Measurements from ENCODE around the gene GPR78. TPM values are rescaled to one million over a fixed set of nuclear protein-coding genes. Genes with fewer than 3 reads are reported as not detected.
"Not testable (repeated sequence)": the region's sequence is repeated elsewhere in the genome, so short reads cannot be mapped to it uniquely, and the experiment has no call there.

GPR78 gene
- total RNA-seq, 1 experiment from 2014 or later, result 3.4 TPM

GRCh38 chr4:8631896-8632295, 51.7 kb downstream of the GPR78 start:
- H2BK12ac ChIP-seq (ENCODE audit: insufficient read length, low read depth, low read length); H4K91ac ChIP-seq (ENCODE audit: insufficient read length, low read depth, low read length); H2AFZ ChIP-seq (ENCODE audit: low read length); H3K56ac ChIP-seq (ENCODE audit: insufficient read length, low read depth, low read length); H3K9me3 ChIP-seq (ENCODE audit: control insufficient read depth, low read depth, low read length); H3K4me3 Mint-ChIP-seq; H3K4me1 Mint-ChIP-seq; H4K5ac ChIP-seq (ENCODE audit: insufficient read length, low read depth, low read length); H3K27ac Mint-ChIP-seq; H3K18ac ChIP-seq (ENCODE audit: insufficient read length, low read depth, low read length); H3K4me2 ChIP-seq (ENCODE audit: insufficient read depth, insufficient read length, low read length); H2AK5ac ChIP-seq (ENCODE audit: insufficient read length, low read length); H3T11ph ChIP-seq (ENCODE audit: low read length); H3K27me3 ChIP-seq (ENCODE audit: insufficient read depth, low read length); H3K36me3 Mint-ChIP-seq (ENCODE audit: insufficient read depth in 1 of 3, low read depth in 3 of 3); H2BK20ac ChIP-seq (ENCODE audit: low read depth, low read length, poor library complexity, severe bottlenecking); DNase-seq; H2BK120ac ChIP-seq (ENCODE audit: low read depth, low read length, poor library complexity, severe bottlenecking); H2BK5ac ChIP-seq (ENCODE audit: insufficient read length, low read length); H3K14ac ChIP-seq (ENCODE audit: insufficient read depth, low read length); H3K23me2 ChIP-seq (ENCODE audit: insufficient read length, low read depth, low read length, poor library complexity, severe bottlenecking); H3K9me3 Mint-ChIP-seq; H3K79me1 ChIP-seq (ENCODE audit: insufficient read depth, low read depth, low read length, poor library complexity, severe bottlenecking); H3K4ac ChIP-seq (ENCODE audit: low read depth, low read length); H3K27ac ChIP-seq (ENCODE audit: insufficient read length, low read depth, low read length); H3K9ac ChIP-seq (ENCODE audit: extremely low read depth, insufficient read length, low read length); H3K79me2 ChIP-seq (ENCODE audit: insufficient read depth, low read length); H3K27me3 Mint-ChIP-seq (ENCODE audit: low read depth); H2BK15ac ChIP-seq (ENCODE audit: low read depth, low read length); H4K8ac ChIP-seq (replicated peaks; ENCODE audit: insufficient read length, low read depth, low read length); H3K4me1 ChIP-seq (ENCODE audit: insufficient read depth, low read length); H3K23ac ChIP-seq (ENCODE audit: insufficient read length, low read depth, low read length); H4K20me1 ChIP-seq (ENCODE audit: control insufficient read depth, insufficient read depth, insufficient read length): not testable (repeated sequence)
- no CpG with 5 or more reads among the region's 6 CpGs for WGBS (ENCODE audit: extremely low coverage, insufficient read length, low lambda C conversion rate)

- not testable (repeated sequence) for H3K4me1 Mint-ChIP-seq; H3K27ac Mint-ChIP-seq; H4K5ac ChIP-seq (ENCODE audit: insufficient read length, low read depth, low read length); DNase-seq; H3K23ac ChIP-seq (ENCODE audit: insufficient read length, low read depth, low read length); H3T11ph ChIP-seq (ENCODE audit: low read length); H3K27me3 ChIP-seq (ENCODE audit: insufficient read depth, low read length); H4K8ac ChIP-seq (replicated peaks; ENCODE audit: insufficient read length, low read depth, low read length); H3K9ac ChIP-seq (ENCODE audit: extremely low read depth, insufficient read length, low read length); H3K4ac ChIP-seq (ENCODE audit: low read depth, low read length); H3K14ac ChIP-seq (ENCODE audit: insufficient read depth, low read length); H3K9me3 Mint-ChIP-seq; H3K79me1 ChIP-seq (ENCODE audit: insufficient read depth, low read depth, low read length, poor library complexity, severe bottlenecking); H4K91ac ChIP-seq (ENCODE audit: insufficient read length, low read depth, low read length); H3K4me2 ChIP-seq (ENCODE audit: insufficient read depth, insufficient read length, low read length); H3K18ac ChIP-seq (ENCODE audit: insufficient read length, low read depth, low read length); H2BK20ac ChIP-seq (ENCODE audit: low read depth, low read length, poor library complexity, severe bottlenecking); H3K36me3 Mint-ChIP-seq (ENCODE audit: insufficient read depth in 1 of 3, low read depth in 3 of 3); H3K4me3 Mint-ChIP-seq; H2BK120ac ChIP-seq (ENCODE audit: low read depth, low read length, poor library complexity, severe bottlenecking); H3K56ac ChIP-seq (ENCODE audit: insufficient read length, low read depth, low read length); H2AK5ac ChIP-seq (ENCODE audit: insufficient read length, low read length); H3K23me2 ChIP-seq (ENCODE audit: insufficient read length, low read depth, low read length, poor library complexity, severe bottlenecking); H3K79me2 ChIP-seq (ENCODE audit: insufficient read depth, low read length); H2AFZ ChIP-seq (ENCODE audit: low read length); H3K4me1 ChIP-seq (ENCODE audit: insufficient read depth, low read length); H4K20me1 ChIP-seq (ENCODE audit: control insufficient read depth, insufficient read depth, insufficient read length); H3K9me3 ChIP-seq (ENCODE audit: control insufficient read depth, low read depth, low read length); H2BK12ac ChIP-seq (ENCODE audit: insufficient read length, low read depth, low read length); H3K27ac ChIP-seq (ENCODE audit: insufficient read length, low read depth, low read length); H2BK15ac ChIP-seq (ENCODE audit: low read depth, low read length); H2BK5ac ChIP-seq (ENCODE audit: insufficient read length, low read length)
- no CpG with 5 or more reads among the region's 11 CpGs for WGBS (ENCODE audit: extremely low coverage, insufficient read length, low lambda C conversion rate)
- peaks cover 21% of the 10 kb centered on the region for H3K27me3 Mint-ChIP-seq (ENCODE audit: low read depth)
These were observed 54.6 kb downstream of the GPR78 start for GRCh38 chr4:8634773-8635172.
